Mucosa of stomach (tissue), 1 donor: ENCODE data around the gene STK38.
"Not testable (repeated sequence)": the region's sequence is repeated elsewhere in the genome, so short reads cannot be mapped to it uniquely, and the experiment has no call there.

Source experiments
- H3K27me3 ChIP-seq: one replicate; pipeline ENCODE4 v1.7.0; 2013; ENCODE audit warnings: mild to moderate bottlenecking, low read length; ENCODE audit not compliant: control insufficient read depth, insufficient read depth
- H3K36me3 ChIP-seq: one replicate; pipeline ENCODE4 v1.7.0; 2013; ENCODE audit warnings: low read length; ENCODE audit not compliant: control insufficient read depth, insufficient read depth
- H3K4me1 ChIP-seq: one replicate; pipeline ENCODE4 v1.7.0; 2013; ENCODE audit warnings: mild to moderate bottlenecking, low read length; ENCODE audit not compliant: control insufficient read depth, insufficient read depth
- H3K4me3 ChIP-seq: one replicate; pipeline ENCODE4 v1.7.0; 2013; ENCODE audit warnings: low read length
- H3K9ac ChIP-seq: one replicate; pipeline ENCODE4 v1.7.0; 2013; ENCODE audit warnings: mild to moderate bottlenecking, low read length, moderate library complexity
- H3K9me3 ChIP-seq: one replicate; pipeline ENCODE4 v1.7.0; 2013; ENCODE audit warnings: mild to moderate bottlenecking, low read length, moderate library complexity; ENCODE audit not compliant: control insufficient read depth
- donor health status: Pancreatic carcinoma.

STK38 gene

GRCh38 chr6:36578431-36578830 lies 31.2 kb upstream of the STK38 start:
- H3K36me3 ChIP-seq = no peaks in the 10 kb centered on the region
- H3K9ac ChIP-seq = no peak overlapping the region
- H3K4me3 ChIP-seq = no peak overlapping the region
- H3K4me1 ChIP-seq = peaks cover 18% of the 10 kb centered on the region
- no peaks in the 10 kb centered on the region for H3K9me3 ChIP-seq
- H3K27me3 ChIP-seq = no peaks in the 10 kb centered on the region

DNA sequence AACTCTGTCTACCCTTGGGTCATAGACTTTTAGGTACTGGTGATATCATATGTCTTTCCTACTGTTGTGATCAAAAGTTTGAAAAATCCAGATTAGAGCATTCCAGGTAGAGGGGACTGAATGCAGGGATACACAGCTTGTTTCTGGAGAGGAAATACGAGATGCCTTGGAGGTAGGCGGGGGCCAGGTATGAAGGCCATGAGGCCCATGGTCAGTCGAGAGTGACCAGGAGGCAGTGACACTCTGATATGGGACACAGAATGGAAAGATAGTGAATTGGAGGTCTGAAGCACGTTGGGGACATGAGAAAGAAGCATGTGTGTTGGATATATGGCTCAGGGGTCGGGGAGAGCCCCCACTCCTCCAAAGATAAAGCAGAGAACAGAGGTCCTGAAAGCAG lies 30.8 kb upstream of the STK38 start:
- Histone ChIP-seq H3K27me3 (no peaks in the 10 kb centered on the region), H3K9me3 (no peaks in the 10 kb centered on the region), H3K4me1 (peaks cover 18% of the 10 kb centered on the region), H3K36me3 (no peaks in the 10 kb centered on the region), H3K9ac (no peak overlapping the region), H3K4me3 (no peak overlapping the region)

- Histone ChIP-seq H3K9me3 (no peaks in the 10 kb centered on the region), H3K27me3 (no peaks in the 10 kb centered on the region), H3K36me3 (no peaks in the 10 kb centered on the region), H3K9ac (no peak overlapping the region), H3K4me1 (peaks cover 18% of the 10 kb centered on the region), H3K4me3 (no peak overlapping the region)
Measured at GRCh38 chr6:36577301-36577700, 30.0 kb upstream of the STK38 start.

GRCh38 chr6:36576578-36576977 lies 29.3 kb upstream of the STK38 start:
- Histone ChIP-seq H3K27me3 (no peaks in the 10 kb centered on the region), H3K9ac (no peak overlapping the region), H3K36me3 (no peaks in the 10 kb centered on the region)

GRCh38 chr6:36574679-36575078 lies 27.4 kb upstream of the STK38 start:
- no peaks in the 10 kb centered on the region for H3K27me3 ChIP-seq
- H3K4me3 ChIP-seq = no peak overlapping the region
- H3K36me3 ChIP-seq = no peaks in the 10 kb centered on the region
- H3K4me1 ChIP-seq = peaks cover 13% of the 10 kb centered on the region
- no peak overlapping the region for H3K9ac ChIP-seq
- H3K9me3 ChIP-seq = no peaks in the 10 kb centered on the region

More at GRCh38 chr6:36576578-36576977, 29.3 kb upstream of the STK38 start:
- no peaks in the 10 kb centered on the region for H3K9me3 ChIP-seq
- H3K4me3 ChIP-seq = no peak overlapping the region
- H3K4me1 ChIP-seq = peaks cover 18% of the 10 kb centered on the region

GRCh38 chr6:36572353-36573311 lies 25.4 kb upstream of the STK38 start:
- H3K9me3 ChIP-seq, H3K4me1 ChIP-seq, H3K4me3 ChIP-seq, H3K27me3 ChIP-seq, H3K9ac ChIP-seq, H3K36me3 ChIP-seq: not testable (repeated sequence)

DNA sequence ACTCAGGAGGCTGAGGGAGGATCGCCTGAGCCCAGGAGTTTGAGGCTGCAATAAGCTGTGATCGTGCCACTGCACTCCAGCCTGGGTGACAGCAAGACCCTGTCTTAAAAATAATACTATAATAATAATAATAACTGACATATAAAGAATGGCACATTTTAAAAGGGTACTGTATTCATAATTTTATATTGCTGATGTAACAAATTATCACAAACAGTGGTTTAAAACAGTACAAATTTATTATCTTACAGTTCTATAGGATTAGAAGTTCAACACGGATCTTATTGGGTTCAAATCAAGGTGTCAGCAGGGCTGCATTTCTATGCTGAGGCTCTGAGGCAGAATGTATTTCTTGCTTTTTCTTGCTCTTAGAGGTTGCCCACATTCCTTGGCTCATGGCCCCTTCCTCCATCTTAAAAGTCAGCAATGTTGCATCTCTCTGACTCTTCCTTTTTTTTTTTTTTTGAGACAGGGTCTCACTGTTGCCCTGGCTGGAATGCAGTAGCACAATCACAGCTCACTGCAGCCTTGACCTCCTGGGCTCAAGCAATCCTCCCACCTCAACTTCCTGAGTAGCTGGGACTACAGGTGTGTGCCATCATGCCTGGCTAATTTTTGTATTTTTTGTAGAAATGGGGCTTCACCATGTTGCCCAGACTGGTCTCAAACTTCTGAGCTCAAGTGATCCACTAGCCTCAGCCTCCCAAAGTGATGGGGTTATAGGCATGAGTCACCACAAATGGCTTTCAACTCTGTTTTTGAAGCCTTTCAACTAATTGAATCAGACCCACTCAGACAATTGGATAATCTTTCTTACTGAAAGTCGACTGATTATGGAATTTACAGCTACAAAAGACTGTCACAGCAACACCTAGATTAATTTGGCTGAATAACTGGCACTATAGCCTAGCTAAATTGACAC lies 24.1 kb upstream of the STK38 start:
- no peak overlapping the region for H3K4me3 ChIP-seq
- no peak overlapping the region for H3K9ac ChIP-seq
- no peaks in the 10 kb centered on the region for H3K27me3 ChIP-seq
- H3K9me3 ChIP-seq = no peaks in the 10 kb centered on the region
- no peaks in the 10 kb centered on the region for H3K36me3 ChIP-seq
- H3K4me1 ChIP-seq = no peaks in the 10 kb centered on the region

DNA sequence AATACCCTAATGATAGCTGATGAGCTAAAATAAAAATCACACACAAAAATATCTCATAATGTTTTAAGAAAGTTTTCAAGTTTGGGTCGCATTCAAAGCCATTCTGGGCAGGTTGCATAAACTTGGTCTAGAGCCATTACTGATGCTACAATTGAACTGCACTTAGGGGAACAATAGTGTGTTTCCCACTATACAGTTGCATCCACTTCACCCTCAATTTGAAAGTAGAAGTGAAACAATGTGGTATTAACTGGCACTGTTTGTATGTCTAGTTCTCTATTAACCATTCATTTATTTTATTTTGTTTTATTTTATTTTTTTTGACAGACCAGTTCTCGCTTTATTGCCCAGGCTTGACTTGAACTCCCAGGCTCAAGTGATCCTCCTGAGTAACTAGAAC lies 23.0 kb upstream of the STK38 start:
- Histone ChIP-seq H3K27me3 (no peaks in the 10 kb centered on the region), H3K9me3 (no peaks in the 10 kb centered on the region), H3K9ac (no peak overlapping the region), H3K4me3 (no peak overlapping the region), H3K36me3 (no peaks in the 10 kb centered on the region), H3K4me1 (no peaks in the 10 kb centered on the region)

- Histone ChIP-seq H3K4me1 (no peaks in the 10 kb centered on the region), H3K27me3 (no peaks in the 10 kb centered on the region), H3K36me3 (no peaks in the 10 kb centered on the region), H3K9ac (no peak overlapping the region), H3K4me3 (no peak overlapping the region), H3K9me3 (no peaks in the 10 kb centered on the region)
Measured at GRCh38 chr6:36566418-36566905, 19.2 kb upstream of the STK38 start.

DNA sequence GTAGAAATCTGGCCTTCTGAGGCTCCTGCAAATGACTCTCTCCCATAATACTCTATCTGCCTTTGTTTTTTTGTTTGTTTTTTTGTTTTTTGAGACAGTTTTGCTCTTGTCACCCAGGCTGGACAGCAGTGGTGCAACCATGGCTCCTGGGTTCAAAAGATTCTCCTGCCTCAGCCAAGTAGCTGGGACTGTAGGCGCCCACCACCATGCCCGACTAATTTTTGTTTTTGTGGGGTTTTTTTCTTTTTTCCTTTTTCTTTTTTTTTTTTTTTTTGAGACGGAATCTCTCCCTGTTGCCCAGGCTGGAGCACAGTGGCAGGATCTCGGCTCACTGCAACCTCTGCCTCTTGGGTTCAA lies 16.6 kb upstream of the STK38 start:
- Histone ChIP-seq H3K36me3 (no peaks in the 10 kb centered on the region), H3K4me3 (no peak overlapping the region), H3K4me1 (peaks cover 6% of the 10 kb centered on the region), H3K9ac (no peak overlapping the region), H3K27me3 (no peaks in the 10 kb centered on the region), H3K9me3 (no peaks in the 10 kb centered on the region)

DNA sequence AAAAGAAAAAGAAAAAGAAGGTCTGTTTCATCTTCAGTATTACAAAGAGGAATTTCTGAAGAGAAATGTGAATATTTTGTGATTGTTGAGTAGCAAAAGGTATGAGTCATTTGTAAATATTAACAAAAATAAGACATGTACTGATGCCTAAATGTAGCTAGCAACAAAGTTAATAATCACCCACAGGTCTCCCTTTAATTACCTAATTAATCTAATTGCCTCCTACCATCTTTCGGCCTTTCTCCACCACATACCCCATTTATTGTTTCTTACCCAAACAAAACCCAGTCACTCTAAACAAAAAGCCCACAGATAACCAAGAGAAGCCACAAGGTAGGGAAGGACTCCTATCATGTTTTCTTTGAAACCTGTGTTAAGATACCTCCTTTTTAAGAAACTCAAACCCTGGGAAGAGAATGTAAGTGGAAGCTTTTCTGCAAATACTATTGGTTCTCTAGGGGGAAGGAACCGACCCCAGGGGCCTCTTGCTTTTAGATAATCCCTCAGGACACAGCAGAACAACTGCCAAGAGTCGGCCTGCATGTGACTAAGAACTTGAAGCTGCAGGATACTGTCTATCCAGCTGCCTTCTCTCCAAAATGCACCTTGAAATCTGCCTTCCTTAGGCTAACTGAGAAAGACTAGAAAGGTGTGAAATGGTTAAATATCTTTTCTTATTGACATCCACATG lies 16.1 kb upstream of the STK38 start:
- H3K36me3 ChIP-seq = no peaks in the 10 kb centered on the region
- H3K9me3 ChIP-seq = no peaks in the 10 kb centered on the region
- H3K27me3 ChIP-seq = no peaks in the 10 kb centered on the region
- peaks cover 8% of the 10 kb centered on the region for H3K4me1 ChIP-seq
- H3K4me3 ChIP-seq = no peak overlapping the region
- H3K9ac ChIP-seq = no peak overlapping the region
